Loucy (cell line): ENCODE results near the gene ZNF430.

ENCODE experiments used
- CTCF ChIP-seq: fragments of 200-600 bp; sonication (generic); conservative IDR thresholded peaks from 2 replicates; pipeline ENCODE4 v1.5.1; 2014; ENCODE audit warnings: mild to moderate bottlenecking, antibody characterized with exemption, low read length
- EZH2phosphoT487 ChIP-seq: fragments of 200-600 bp; IDR thresholded peaks from 2 replicates; pipeline ENCODE4 v1.6.1; 2018; ENCODE audit warnings: antibody characterized with exemption, mild to moderate bottlenecking, moderate library complexity, borderline replicate concordance

- TF ChIP-seq CTCF (no peak), EZH2phosphoT487 (no peak)
Observed at GRCh38 chr19:21065336-21065735, 44.9 kb downstream of the ZNF430 start.
